Neutrophil (primary cell): ENCODE results near the gene ASMT.

Source experiments
- H3K27ac ChIP-seq: fragments of 200-600 bp; sonication (generic); 2 replicates; pipeline ENCODE4 v1.5.1; 2016; ENCODE audit warnings: mild to moderate bottlenecking, moderate library complexity
- H3K27me3 ChIP-seq: fragments of 200-600 bp; sonication (generic); 2 replicates; pipeline ENCODE4 v1.6.0; 2016; ENCODE audit warnings: mild to moderate bottlenecking
- H3K36me3 ChIP-seq: fragments of 200-600 bp; sonication (generic); 2 replicates; pipeline ENCODE4 v1.5.1; 2017
- H3K4me1 ChIP-seq, 2 experiments: fragments of 200-600 bp in 1 of 2; sonication (generic) in 1 of 2; 1 replicate in 1 of 2; 2 replicates in 1 of 2; pipeline versions ENCODE4 v1.5.1 to v1.6.1; 2013 to 2016; ENCODE audit warnings: low read depth in 1 of 2, low read length in 1 of 2, mild to moderate bottlenecking in 1 of 2, moderate library complexity in 1 of 2; ENCODE audit not compliant: control insufficient read depth in 1 of 2, insufficient read depth in 1 of 2
- H3K4me3 ChIP-seq, 2 experiments: fragments of 200-600 bp in 1 of 2; sonication (generic) in 1 of 2; 1 replicate in 1 of 2; 2 replicates in 1 of 2; pipeline ENCODE4 v1.5.1; 2013 to 2016; ENCODE audit warnings: low read depth in 1 of 2, low read length in 1 of 2, mild to moderate bottlenecking in 1 of 2, moderate library complexity in 1 of 2
- H3K9me3 ChIP-seq: fragments of 200-600 bp; sonication (generic); 2 replicates; pipeline ENCODE4 v1.5.1; 2016
- CTCF ChIP-seq: fragments of 200-600 bp; sonication (generic); IDR thresholded peaks from 2 replicates; pipeline ENCODE4 v1.5.1; 2016; ENCODE audit warnings: antibody characterized with exemption

Gene ASMT

GRCh38 chrX:1658071-1658491 lies 43.2 kb downstream of the ASMT start:
- H3K4me1 ChIP-seq = peaks cover 15 to 31% of the 10 kb centered on the region in 2 experiments
- no peak overlapping the region for H3K27ac ChIP-seq
- H3K4me3 ChIP-seq = no peak overlapping the region
- no peaks in the 10 kb centered on the region for H3K36me3 ChIP-seq
- no peaks in the 10 kb centered on the region for H3K9me3 ChIP-seq
- no peaks in the 10 kb centered on the region for H3K27me3 ChIP-seq
- no peak for TF ChIP-seq CTCF

- Histone ChIP-seq H3K27ac (no peak overlapping the region), H3K4me1 (peaks cover 15 to 35% of the 10 kb centered on the region in 2 experiments), H3K4me3 (no peak overlapping the region), H3K27me3 (no peaks in the 10 kb centered on the region), H3K9me3 (no peaks in the 10 kb centered on the region), H3K36me3 (no peaks in the 10 kb centered on the region)
- no peak for TF ChIP-seq CTCF
Measured at GRCh38 chrX:1659664-1660461, 45.0 kb downstream of the ASMT start.

- Histone ChIP-seq H3K36me3 (no peaks in the 10 kb centered on the region), H3K4me3 (peak overlapping the region; percentile 33 to 92), H3K4me1 (peaks cover 15 to 35% of the 10 kb centered on the region in 2 experiments), H3K27ac (peak overlapping the region; percentile 59), H3K27me3 (no peaks in the 10 kb centered on the region), H3K9me3 (no peaks in the 10 kb centered on the region)
- TF ChIP-seq CTCF = no peak
Measured at GRCh38 chrX:1661048-1661921, 46.4 kb downstream of the ASMT start.

- no peaks in the 10 kb centered on the region for H3K27me3 ChIP-seq
- no peak for TF ChIP-seq CTCF
- H3K9me3 ChIP-seq = no peaks in the 10 kb centered on the region
- peaks cover 13 to 33% of the 10 kb centered on the region in 2 experiments for H3K4me1 ChIP-seq
- peak overlapping the region; percentile 59 for H3K27ac ChIP-seq
- no peaks in the 10 kb centered on the region for H3K36me3 ChIP-seq
- H3K4me3 ChIP-seq = peak overlapping the region; percentile 33 to 92
Measured at GRCh38 chrX:1661922-1662221, 47.0 kb downstream of the ASMT start.

- H3K4me3 ChIP-seq = no peak overlapping the region
- H3K4me1 ChIP-seq = peaks cover 0 to 8% of the 10 kb centered on the region in 2 experiments
- H3K9me3 ChIP-seq = no peaks in the 10 kb centered on the region
- no peaks in the 10 kb centered on the region for H3K36me3 ChIP-seq
- no peak for TF ChIP-seq CTCF
- H3K27me3 ChIP-seq = no peaks in the 10 kb centered on the region
- no peak overlapping the region for H3K27ac ChIP-seq
Measured at GRCh38 chrX:1667566-1667965, 52.7 kb downstream of the ASMT start.
